Caco-2 (cell line): Measurements from ENCODE around the gene HOXC13. TPM values are rescaled to one million over a fixed set of nuclear protein-coding genes. Genes with fewer than 3 reads are reported as not detected.

Experiments used
- BruUV-seq: library from RNA; stranded (reverse); fragments of 400-500 nt; replicated peaks from 2 replicates; lab custom pipeline; 2021; lab: Mats Ljungman, UMichigan
- CTCF ChIA-PET: fragments of 300-600 bp; sonication (Branson Sonifier 250); formaldehyde crosslinking; loops from one replicate; lab custom pipeline; 2022; ENCODE audit warnings: antibody characterized with exemption; lab: Charles Lee
- POLR2A ChIA-PET: fragments of 300-600 bp; sonication (Branson Sonifier 250); formaldehyde crosslinking; loops from one replicate; lab custom pipeline; 2022; ENCODE audit warnings: antibody characterized with exemption; lab: Charles Lee
- DNase-seq, 2 experiments: peaks; one replicate each; pipeline versions ENCODE4 v3.0.0 to v3.0.0-alpha.2; 2020 to 2022
- H3K27me3 ChIP-seq: replicated peaks from 2 replicates; pipeline ENCODE4 v1.6.0; 2011; ENCODE audit warnings: low read length; ENCODE audit not compliant: control insufficient read depth, insufficient read depth
- H3K36me3 ChIP-seq: 2 replicates; pipeline ENCODE4 v1.5.1; 2011; ENCODE audit warnings: low read length; ENCODE audit not compliant: control insufficient read depth, insufficient read depth
- H3K4me1 ChIP-seq: fragments of 250-450 bp; sonication (Bioruptor Pico); 2 replicates; pipeline ENCODE4 v1.5.1; 2020; ENCODE audit warnings: mild to moderate bottlenecking
- H3K4me3 ChIP-seq: 2 replicates; pipeline ENCODE4 v1.5.1; 2011; ENCODE audit warnings: low read depth, mild to moderate bottlenecking, control low read depth, low read length
- H3K9me3 ChIP-seq: fragments of 250-450 bp; sonication (Bioruptor Pico); 2 replicates; pipeline ENCODE4 v1.5.1; 2020; ENCODE audit warnings: mild to moderate bottlenecking, moderate library complexity
- H3K27ac Mint-ChIP-seq: one replicate; pipeline ENCODE4 v1.8.0; 2022; ENCODE audit warnings: mixed read lengths; ENCODE audit not compliant: unreplicated experiment
- H3K27me3 Mint-ChIP-seq: one replicate; pipeline ENCODE4 v1.8.0; 2022; ENCODE audit warnings: mixed read lengths; ENCODE audit not compliant: insufficient read depth, unreplicated experiment
- H3K36me3 Mint-ChIP-seq: one replicate; pipeline ENCODE4 v1.8.0; 2022; ENCODE audit warnings: mild to moderate bottlenecking, mixed read lengths; ENCODE audit not compliant: insufficient read depth, unreplicated experiment
- H3K4me1 Mint-ChIP-seq: one replicate; pipeline ENCODE4 v1.8.0; 2022; ENCODE audit warnings: low read depth, mixed read lengths; ENCODE audit not compliant: unreplicated experiment
- H3K4me3 Mint-ChIP-seq: one replicate; pipeline ENCODE4 v1.8.0; 2022; ENCODE audit warnings: mild to moderate bottlenecking, moderate library complexity, mixed read lengths; ENCODE audit not compliant: unreplicated experiment
- H3K9me3 Mint-ChIP-seq: one replicate; pipeline ENCODE4 v1.8.0; 2022; ENCODE audit warnings: mixed read lengths; ENCODE audit not compliant: unreplicated experiment
- intact Hi-C: fragments of 100-400 bp; cut with micrococcal nuclease; formaldehyde crosslinking; loops from one replicate; pipeline ENCODE4 v1.10.0; 2022; ENCODE audit not compliant: unreplicated experiment
- total RNA-seq: library from RNA; stranded (reverse); gene quantifications from 2 replicates; pipeline ENCODE4 v1.2.3, GENCODE V29; 2022
- TF ChIP-seq, protein P1 (sequence below), 2 experiments: fragments of 200-600 bp in 1 of 2; IDR thresholded peaks; 1 replicate in 1 of 2; 2 replicates in 1 of 2; pipeline versions ENCODE4 v1.5.1 to v1.8.0; 2011 to 2022; ENCODE audit warnings: antibody characterized with exemption in 1 of 2, control low read depth in 1 of 2, inconsistent platforms in 1 of 2, low read depth in 1 of 2, low read length in 1 of 2, mild to moderate bottlenecking in 1 of 2, moderate library complexity in 1 of 2; ENCODE audit not compliant: insufficient read depth in 1 of 2, severe bottlenecking in 1 of 2, unreplicated experiment in 1 of 2

Gene HOXC13
- total RNA-seq, 1 experiment from 2014 or later: 6.4 TPM

DNA sequence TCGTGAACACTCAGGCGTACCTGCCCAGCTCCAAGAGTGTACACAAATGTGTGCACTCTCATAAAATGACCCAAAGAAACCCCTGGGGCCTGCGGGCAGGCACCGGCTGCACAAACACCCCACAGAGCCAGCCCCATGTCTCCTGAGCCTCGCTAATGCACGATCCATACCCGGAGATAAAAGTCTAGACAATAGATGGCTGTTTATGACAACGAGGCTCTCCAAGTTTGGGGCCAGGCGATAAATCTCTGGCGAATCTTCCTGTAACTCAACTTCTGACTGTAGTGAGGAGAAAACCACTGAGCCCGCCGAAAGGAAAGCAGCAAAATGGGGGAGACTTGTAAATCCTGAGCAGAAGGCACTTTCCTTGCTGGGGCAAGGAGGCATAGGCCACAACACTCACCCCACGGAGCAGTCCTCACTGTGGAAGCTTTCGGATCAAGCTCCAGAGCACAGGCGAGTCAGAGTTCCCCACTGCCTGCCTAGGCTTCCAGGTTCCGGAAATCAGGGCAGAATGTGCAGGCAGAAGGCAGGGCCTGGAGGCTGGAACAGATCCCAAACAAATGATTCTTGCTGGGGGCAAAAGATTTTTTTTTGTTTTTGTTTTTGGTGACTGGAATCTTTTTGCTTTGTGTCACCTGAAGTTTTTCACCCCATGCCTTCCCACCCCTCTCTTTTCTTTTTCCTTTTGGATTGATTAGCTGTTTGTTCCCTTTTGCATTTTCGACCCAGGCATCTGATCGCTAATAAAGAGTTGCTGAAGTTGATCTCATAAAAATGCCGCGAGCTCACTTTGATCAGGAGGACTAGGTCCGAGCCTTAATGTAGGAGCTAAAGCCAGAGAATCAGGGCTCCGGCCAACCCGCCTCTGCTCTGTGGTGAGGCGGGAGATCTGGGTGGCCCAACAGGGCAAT lies 29.8 kb downstream of the HOXC13 start:
- TF ChIP-seq, protein P1, sequence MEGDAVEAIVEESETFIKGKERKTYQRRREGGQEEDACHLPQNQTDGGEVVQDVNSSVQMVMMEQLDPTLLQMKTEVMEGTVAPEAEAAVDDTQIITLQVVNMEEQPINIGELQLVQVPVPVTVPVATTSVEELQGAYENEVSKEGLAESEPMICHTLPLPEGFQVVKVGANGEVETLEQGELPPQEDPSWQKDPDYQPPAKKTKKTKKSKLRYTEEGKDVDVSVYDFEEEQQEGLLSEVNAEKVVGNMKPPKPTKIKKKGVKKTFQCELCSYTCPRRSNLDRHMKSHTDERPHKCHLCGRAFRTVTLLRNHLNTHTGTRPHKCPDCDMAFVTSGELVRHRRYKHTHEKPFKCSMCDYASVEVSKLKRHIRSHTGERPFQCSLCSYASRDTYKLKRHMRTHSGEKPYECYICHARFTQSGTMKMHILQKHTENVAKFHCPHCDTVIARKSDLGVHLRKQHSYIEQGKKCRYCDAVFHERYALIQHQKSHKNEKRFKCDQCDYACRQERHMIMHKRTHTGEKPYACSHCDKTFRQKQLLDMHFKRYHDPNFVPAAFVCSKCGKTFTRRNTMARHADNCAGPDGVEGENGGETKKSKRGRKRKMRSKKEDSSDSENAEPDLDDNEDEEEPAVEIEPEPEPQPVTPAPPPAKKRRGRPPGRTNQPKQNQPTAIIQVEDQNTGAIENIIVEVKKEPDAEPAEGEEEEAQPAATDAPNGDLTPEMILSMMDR (IDR thresholded peaks at IDR 0.05; ENCODE audit: insufficient read depth in 1 of 2, low read depth in 1 of 2, low read length in 1 of 2, severe bottlenecking in 1 of 2, unreplicated experiment in 1 of 2): no peak
- Histone ChIP-seq H3K27me3 (no peaks in the 10 kb centered on the region), H3K4me1 (0 out of 2 replicates have a peak, but pooled peaks cover 5% of the 10 kb centered on the region), H3K36me3 (no peaks in the 10 kb centered on the region), H3K9me3 (no peaks in the 10 kb centered on the region), H3K4me3 (no peak overlapping the region)
- H3K27me3 Mint-ChIP-seq: no peaks in the 10 kb centered on the region
- DNase-seq: no peak
- ChIA-PET CTCF (interaction anchor here (0.6 to 1.0 kb wide), 2 partner anchors 99 to 164 kb away, joined by 3 read pairs; no protein-coding TSS in a partner anchor), POLR2A (interaction anchor here (0.6 kb wide), 1 partner anchor 14 kb away, joined by 3 read pairs; the partner anchor contains the start of gene HOXC12)
- H3K27ac Mint-ChIP-seq: no peak overlapping the region
- no peaks in the 10 kb centered on the region for H3K9me3 Mint-ChIP-seq
- no peaks in the 10 kb centered on the region for H3K36me3 Mint-ChIP-seq
- H3K4me1 Mint-ChIP-seq: peaks cover 23% of the 10 kb centered on the region
- no peak overlapping the region for H3K4me3 Mint-ChIP-seq
- intact Hi-C loops: no loop called here
- no TSS peak for BruUV-seq

DNA sequence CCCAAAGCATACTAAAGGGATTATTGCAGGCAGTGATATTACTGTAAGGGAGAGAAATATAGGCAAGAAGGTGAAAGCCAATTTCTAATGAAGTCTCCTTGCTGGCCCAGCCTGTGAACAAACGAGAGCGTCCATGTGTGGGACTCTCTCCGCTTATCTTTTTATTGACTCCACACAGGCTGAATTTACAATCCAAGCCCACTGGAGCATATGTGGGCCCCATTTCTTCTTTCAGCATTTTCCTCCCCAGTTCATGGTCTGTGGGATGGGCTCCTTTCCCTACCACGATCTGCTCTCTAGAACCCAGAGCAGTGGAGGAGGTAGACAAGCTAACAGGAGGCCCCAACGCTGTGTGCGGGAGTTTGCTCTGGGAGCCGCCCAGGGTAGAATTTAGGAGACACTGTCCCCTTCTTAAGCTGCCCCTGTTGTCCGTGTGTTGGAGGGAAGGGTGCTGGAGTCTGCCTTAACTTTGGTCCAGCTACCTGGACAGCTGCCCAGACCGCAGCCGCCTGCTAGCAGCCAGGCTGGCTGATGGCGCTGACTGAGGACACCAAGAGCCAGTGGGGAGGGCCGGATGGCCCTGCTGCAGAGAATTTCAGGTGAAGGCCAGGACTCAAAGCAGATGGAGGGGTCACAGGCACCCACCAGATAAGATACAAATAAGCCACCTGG lies 31.1 kb downstream of the HOXC13 start:
- no peaks in the 10 kb centered on the region for H3K9me3 ChIP-seq
- H3K27me3 ChIP-seq: no peaks in the 10 kb centered on the region
- no peak overlapping the region for H3K27ac Mint-ChIP-seq
- intact Hi-C loops: no loop called here
- POLR2A ChIA-PET: interaction anchor here (0.5 kb wide), 1 partner anchor 102 kb away, joined by 6 read pairs; no protein-coding TSS in a partner anchor
- H3K36me3 Mint-ChIP-seq: no peaks in the 10 kb centered on the region
- H3K27me3 Mint-ChIP-seq: no peaks in the 10 kb centered on the region
- no peak overlapping the region for H3K4me3 Mint-ChIP-seq
- peaks cover 15% of the 10 kb centered on the region for H3K4me1 Mint-ChIP-seq
- no TSS peak for BruUV-seq
- CTCF ChIA-PET: no interaction called here
- no peaks in the 10 kb centered on the region for H3K4me1 ChIP-seq
- H3K9me3 Mint-ChIP-seq: no peaks in the 10 kb centered on the region
- H3K4me3 ChIP-seq: no peak overlapping the region
- TF ChIP-seq, protein P1 (IDR thresholded peaks at IDR 0.05; ENCODE audit: insufficient read depth in 1 of 2, low read depth in 1 of 2, low read length in 1 of 2, severe bottlenecking in 1 of 2, unreplicated experiment in 1 of 2): no peak
- DNase-seq: no peak
- no peaks in the 10 kb centered on the region for H3K36me3 ChIP-seq

DNA sequence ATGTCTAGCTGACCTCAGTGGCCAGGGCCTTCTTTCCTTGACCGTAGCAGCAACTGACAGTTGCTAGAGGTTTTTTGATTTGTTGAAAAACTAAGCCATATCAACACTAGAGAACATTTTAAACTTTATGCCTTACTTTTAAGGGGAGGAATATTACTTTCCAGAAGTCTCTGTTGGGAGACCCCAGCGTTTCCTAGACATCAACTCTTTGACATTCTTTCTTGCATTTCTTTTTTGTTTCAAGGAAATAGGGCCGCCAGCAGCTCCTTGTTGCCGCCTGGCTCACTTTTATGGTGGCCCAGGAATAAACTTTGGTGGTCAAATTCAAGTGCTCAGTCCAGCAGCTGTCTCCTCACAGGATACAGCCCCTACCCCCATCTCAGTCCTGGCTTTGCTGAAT lies 31.8 kb downstream of the HOXC13 start:
- Histone ChIP-seq H3K27me3 (no peaks in the 10 kb centered on the region), H3K9me3 (no peaks in the 10 kb centered on the region), H3K4me3 (no peak overlapping the region), H3K36me3 (no peaks in the 10 kb centered on the region), H3K4me1 (peaks cover 4% of the 10 kb centered on the region; the same call in 1 of the 2 replicates)
- no peak overlapping the region for H3K4me3 Mint-ChIP-seq
- no peaks in the 10 kb centered on the region for H3K36me3 Mint-ChIP-seq
- TF ChIP-seq, protein P1 (IDR thresholded peaks at IDR 0.05; ENCODE audit: insufficient read depth in 1 of 2, low read depth in 1 of 2, low read length in 1 of 2, severe bottlenecking in 1 of 2, unreplicated experiment in 1 of 2): no peak
- H3K4me1 Mint-ChIP-seq: peaks cover 12% of the 10 kb centered on the region
- intact Hi-C loops: no loop called here
- DNase-seq: no peak
- no TSS peak for BruUV-seq
- CTCF ChIA-PET: no interaction called here
- H3K27me3 Mint-ChIP-seq: no peaks in the 10 kb centered on the region
- H3K27ac Mint-ChIP-seq: no peak overlapping the region
- no peaks in the 10 kb centered on the region for H3K9me3 Mint-ChIP-seq
- POLR2A ChIA-PET: no interaction called here
